Glomerular visceral epithelial cell (primary cell): ENCODE measurements around the gene KCTD16.
A peak's percentile ranks its signal among the peaks of the same experiment; 100 is the strongest.

ENCODE experiments used
- DNase-seq: peaks from one replicate; pipeline ENCODE4 v3.0.0-alpha.2; 2016; ENCODE audit errors: extremely low spot score

The KCTD16 gene

GRCh38 chr5:144170276-144171024 is at the start of gene KCTD16, which contains the start of gene YIPF5:
KCTD16 (plus strand) TSS chr5:144170873.
YIPF5 (minus strand) TSS chr5:144170659; CDS start chr5:144169955, 704 bp downstream.
- DNase-seq = peak; percentile 99

- DNase-seq = no peak
These were observed 49.1 kb upstream of the KCTD16 start for GRCh38 chr5:144121577-144121976.

- no peak for DNase-seq
These were observed 48.6 kb upstream of the KCTD16 start for GRCh38 chr5:144122081-144122480.

GRCh38 chr5:144122641-144123040 is 48.0 kb upstream of the KCTD16 start:
- DNase-seq = no peak

- DNase-seq = peak; percentile 13
These were observed 45.4 kb upstream of the KCTD16 start for GRCh38 chr5:144125163-144125726.

- DNase-seq = no peak
These were observed 44.0 kb upstream of the KCTD16 start for GRCh38 chr5:144126707-144127106.

- DNase-seq = no peak
These were observed 41.8 kb upstream of the KCTD16 start for GRCh38 chr5:144128844-144129243.

GRCh38 chr5:144130306-144130705 is 40.4 kb upstream of the KCTD16 start:
- no peak for DNase-seq

- no peak for DNase-seq
These were observed 39.4 kb upstream of the KCTD16 start for GRCh38 chr5:144131261-144131660.

- no peak for DNase-seq
These were observed 37.5 kb upstream of the KCTD16 start for GRCh38 chr5:144133050-144133633.

GRCh38 chr5:144134194-144134826 is 36.4 kb upstream of the KCTD16 start:
- no peak for DNase-seq

GRCh38 chr5:144135113-144135762 is 35.4 kb upstream of the KCTD16 start:
- DNase-seq = no peak

- no peak for DNase-seq
These were observed 31.1 kb upstream of the KCTD16 start for GRCh38 chr5:144139586-144139985.

- no peak for DNase-seq
These were observed 29.1 kb upstream of the KCTD16 start for GRCh38 chr5:144141585-144141984.

- peak; percentile 46 for DNase-seq
These were observed 28.4 kb upstream of the KCTD16 start for GRCh38 chr5:144142139-144142823.

- no peak for DNase-seq
These were observed 27.9 kb upstream of the KCTD16 start for GRCh38 chr5:144142824-144143162.

- DNase-seq = no peak
These were observed 27.0 kb upstream of the KCTD16 start for GRCh38 chr5:144143625-144144024.

GRCh38 chr5:144144956-144145751 is 25.5 kb upstream of the KCTD16 start:
- DNase-seq = no peak

- peak; percentile 16 for DNase-seq
These were observed 19.6 kb upstream of the KCTD16 start for GRCh38 chr5:144151026-144151425.

- no peak for DNase-seq
These were observed 13.9 kb upstream of the KCTD16 start for GRCh38 chr5:144156767-144157171.

GRCh38 chr5:144162686-144163085 is 8.0 kb upstream of the KCTD16 start:
- DNase-seq = no peak
